ENCODE measurements around the gene CR2.
"Not testable (repeated sequence)": the region's sequence is repeated elsewhere in the genome, so short reads cannot be mapped to it uniquely, and the experiment has no call there.

Gene CR2

DNA sequence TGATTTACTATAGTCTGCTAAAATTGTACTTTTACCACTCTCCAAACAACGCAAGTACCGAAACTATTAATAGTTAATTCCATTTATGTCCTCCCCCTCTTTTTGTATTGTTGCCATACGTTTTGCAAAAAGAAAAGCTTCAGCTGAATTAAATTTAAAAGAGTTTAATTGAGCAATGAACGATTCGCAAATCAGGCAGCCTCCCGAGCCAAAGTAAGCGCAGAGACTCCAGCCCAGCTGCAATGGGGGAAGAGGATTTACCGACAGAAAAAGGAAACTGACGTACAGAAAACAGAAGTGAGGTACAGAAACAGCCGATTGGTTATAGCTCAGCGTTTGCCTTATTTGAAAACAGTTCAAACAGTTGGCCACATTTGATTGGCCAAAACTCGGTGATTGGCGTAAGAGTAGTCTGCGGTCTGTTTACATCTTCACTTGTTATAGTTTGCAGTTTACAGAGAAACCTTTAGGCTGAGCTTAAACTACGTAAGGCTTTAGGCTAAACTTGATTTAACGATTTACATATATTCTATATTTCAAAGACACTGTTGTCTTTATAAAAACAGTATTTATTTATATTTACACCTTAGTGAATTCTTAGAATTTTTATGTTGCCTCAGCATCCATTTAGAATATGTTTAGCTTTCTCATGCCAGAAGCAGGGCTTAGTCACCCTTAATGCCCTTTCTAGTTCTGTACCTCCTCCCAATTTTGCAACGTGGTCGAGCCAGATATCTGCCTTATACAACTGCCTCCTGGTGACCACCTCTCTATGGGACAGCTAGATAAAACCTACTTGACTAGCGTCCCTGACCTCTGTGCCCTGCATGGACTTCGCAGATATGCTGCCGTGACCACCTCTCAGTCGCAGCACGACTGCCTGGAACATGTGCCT lies 65.6 kb downstream of the CR2 start:
- TF ChIP-seq, protein P1, sequence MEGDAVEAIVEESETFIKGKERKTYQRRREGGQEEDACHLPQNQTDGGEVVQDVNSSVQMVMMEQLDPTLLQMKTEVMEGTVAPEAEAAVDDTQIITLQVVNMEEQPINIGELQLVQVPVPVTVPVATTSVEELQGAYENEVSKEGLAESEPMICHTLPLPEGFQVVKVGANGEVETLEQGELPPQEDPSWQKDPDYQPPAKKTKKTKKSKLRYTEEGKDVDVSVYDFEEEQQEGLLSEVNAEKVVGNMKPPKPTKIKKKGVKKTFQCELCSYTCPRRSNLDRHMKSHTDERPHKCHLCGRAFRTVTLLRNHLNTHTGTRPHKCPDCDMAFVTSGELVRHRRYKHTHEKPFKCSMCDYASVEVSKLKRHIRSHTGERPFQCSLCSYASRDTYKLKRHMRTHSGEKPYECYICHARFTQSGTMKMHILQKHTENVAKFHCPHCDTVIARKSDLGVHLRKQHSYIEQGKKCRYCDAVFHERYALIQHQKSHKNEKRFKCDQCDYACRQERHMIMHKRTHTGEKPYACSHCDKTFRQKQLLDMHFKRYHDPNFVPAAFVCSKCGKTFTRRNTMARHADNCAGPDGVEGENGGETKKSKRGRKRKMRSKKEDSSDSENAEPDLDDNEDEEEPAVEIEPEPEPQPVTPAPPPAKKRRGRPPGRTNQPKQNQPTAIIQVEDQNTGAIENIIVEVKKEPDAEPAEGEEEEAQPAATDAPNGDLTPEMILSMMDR (IDR thresholded peaks at IDR 0.05; ENCODE audit: low read length): no peak
- no peak for TF ChIP-seq EZH2 (IDR thresholded peaks at IDR 0.05; ENCODE audit: borderline replicate concordance, low read length)
- H3K4me3 ChIP-seq (ENCODE audit: low read depth, low read length, poor library complexity, severe bottlenecking): no peak overlapping the region
- H4K20me1 ChIP-seq (ENCODE audit: insufficient read depth, low read length): no peaks in the 10 kb centered on the region
- no peak overlapping the region for H3K4me2 ChIP-seq (ENCODE audit: low read length)
- H3K4me1 ChIP-seq (ENCODE audit: insufficient read depth, low read length, severe bottlenecking): no peaks in the 10 kb centered on the region
- no peaks in the 10 kb centered on the region for H3K79me2 ChIP-seq (ENCODE audit: insufficient read depth, low read length)
- no peaks in the 10 kb centered on the region for H3K36me3 ChIP-seq (ENCODE audit: insufficient read depth, low read length)
- H3K9me3 ChIP-seq (ENCODE audit: low read length): no peaks in the 10 kb centered on the region
- no peak overlapping the region for H3K27ac ChIP-seq (ENCODE audit: low read depth, low read length, poor library complexity, severe bottlenecking)
- H3F3A ChIP-seq (ENCODE audit: insufficient read depth, low read length): no peaks in the 10 kb centered on the region
- H3K27me3 ChIP-seq (ENCODE audit: insufficient read depth, low read length): no peaks in the 10 kb centered on the region
- H3K9me2 ChIP-seq (ENCODE audit: low read depth, low read length): no peaks in the 10 kb centered on the region
- H3K9ac ChIP-seq (ENCODE audit: low read length): no peak overlapping the region
- no peak overlapping the region for H2AFZ ChIP-seq (ENCODE audit: low read length)

DNA sequence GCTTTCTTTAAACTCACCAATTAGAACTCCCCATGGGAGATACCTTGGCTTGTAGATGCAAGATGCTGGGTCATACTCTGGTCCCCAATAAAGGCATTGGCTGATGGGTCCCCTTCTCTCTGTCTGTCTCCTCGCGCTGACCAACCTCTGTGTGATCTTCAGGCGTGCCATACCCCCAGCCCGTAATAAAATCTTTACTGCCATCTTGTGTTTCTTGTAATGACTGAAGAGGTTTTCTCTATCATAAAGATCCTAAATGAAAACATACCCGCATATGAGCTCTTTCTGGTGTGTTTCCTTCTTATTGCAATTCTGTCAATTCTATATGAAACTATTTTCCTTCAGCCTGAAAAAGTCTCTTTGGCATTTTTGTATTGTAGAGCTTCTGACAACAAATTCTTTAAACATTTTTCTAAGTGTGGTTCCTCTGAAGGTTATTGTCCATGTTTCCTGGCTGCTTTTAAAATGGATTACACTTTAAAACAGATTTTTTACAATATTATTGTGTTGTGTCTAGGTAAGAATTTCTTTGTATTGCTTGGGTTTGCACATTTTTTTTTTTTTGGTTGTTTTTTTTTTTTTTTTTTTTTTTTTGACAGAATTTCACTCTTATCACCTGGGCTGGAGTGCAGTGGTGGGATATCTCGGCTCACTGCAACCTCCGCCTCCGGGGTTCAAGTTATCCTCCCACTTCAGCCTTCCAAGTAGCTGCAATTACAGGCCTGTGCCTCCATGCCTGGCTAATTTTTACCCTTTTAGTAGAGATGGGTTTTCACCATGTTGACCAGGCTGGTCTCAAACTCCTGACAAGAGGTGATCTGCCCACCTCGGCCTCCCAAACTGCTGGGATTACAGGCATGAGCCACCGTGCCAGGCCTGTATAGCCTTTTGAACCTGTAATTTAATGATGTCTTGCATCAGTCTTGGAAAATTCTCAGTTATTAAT lies 66.5 kb downstream of the CR2 start:
- not testable (repeated sequence) for H2AFZ ChIP-seq (ENCODE audit: low read length); H3K36me3 ChIP-seq (ENCODE audit: insufficient read depth, low read length); H3F3A ChIP-seq (ENCODE audit: insufficient read depth, low read length); H4K20me1 ChIP-seq (ENCODE audit: insufficient read depth, low read length); H3K9me3 ChIP-seq (ENCODE audit: low read length); H3K27me3 ChIP-seq (ENCODE audit: insufficient read depth, low read length); H3K4me3 ChIP-seq (ENCODE audit: low read depth, low read length, poor library complexity, severe bottlenecking); H3K4me2 ChIP-seq (ENCODE audit: low read length); H3K79me2 ChIP-seq (ENCODE audit: insufficient read depth, low read length); H3K27ac ChIP-seq (ENCODE audit: low read depth, low read length, poor library complexity, severe bottlenecking); H3K4me1 ChIP-seq (ENCODE audit: insufficient read depth, low read length, severe bottlenecking); H3K9me2 ChIP-seq (ENCODE audit: low read depth, low read length); H3K9ac ChIP-seq (ENCODE audit: low read length)

DNA sequence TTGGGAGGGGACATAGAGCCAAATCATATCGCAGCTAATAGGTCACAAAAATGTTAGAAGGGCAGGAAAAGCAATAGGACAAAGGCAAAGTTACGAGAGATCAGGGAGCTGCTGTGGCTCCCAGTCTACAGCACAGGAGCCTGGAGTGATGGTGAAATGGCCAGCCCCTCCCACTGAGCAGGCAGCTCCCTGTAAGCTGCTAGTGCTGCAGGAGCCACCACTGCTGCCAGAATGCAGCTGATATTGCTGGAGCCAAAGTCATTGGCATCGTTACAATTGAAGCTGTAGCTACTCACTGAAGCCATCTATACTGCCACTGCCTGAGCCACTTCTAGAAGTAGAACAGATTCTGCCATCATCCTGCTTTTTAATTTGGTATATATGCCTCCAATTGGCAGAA lies 71.1 kb downstream of the CR2 start:
- not testable (repeated sequence) for H3K4me2 ChIP-seq (ENCODE audit: low read length); H3F3A ChIP-seq (ENCODE audit: insufficient read depth, low read length); H3K27me3 ChIP-seq (ENCODE audit: insufficient read depth, low read length); H3K9ac ChIP-seq (ENCODE audit: low read length); H3K9me2 ChIP-seq (ENCODE audit: low read depth, low read length); H3K4me1 ChIP-seq (ENCODE audit: insufficient read depth, low read length, severe bottlenecking); H4K20me1 ChIP-seq (ENCODE audit: insufficient read depth, low read length); H3K4me3 ChIP-seq (ENCODE audit: low read depth, low read length, poor library complexity, severe bottlenecking); H3K27ac ChIP-seq (ENCODE audit: low read depth, low read length, poor library complexity, severe bottlenecking); H2AFZ ChIP-seq (ENCODE audit: low read length); H3K9me3 ChIP-seq (ENCODE audit: low read length); H3K36me3 ChIP-seq (ENCODE audit: insufficient read depth, low read length); H3K79me2 ChIP-seq (ENCODE audit: insufficient read depth, low read length)

DNA sequence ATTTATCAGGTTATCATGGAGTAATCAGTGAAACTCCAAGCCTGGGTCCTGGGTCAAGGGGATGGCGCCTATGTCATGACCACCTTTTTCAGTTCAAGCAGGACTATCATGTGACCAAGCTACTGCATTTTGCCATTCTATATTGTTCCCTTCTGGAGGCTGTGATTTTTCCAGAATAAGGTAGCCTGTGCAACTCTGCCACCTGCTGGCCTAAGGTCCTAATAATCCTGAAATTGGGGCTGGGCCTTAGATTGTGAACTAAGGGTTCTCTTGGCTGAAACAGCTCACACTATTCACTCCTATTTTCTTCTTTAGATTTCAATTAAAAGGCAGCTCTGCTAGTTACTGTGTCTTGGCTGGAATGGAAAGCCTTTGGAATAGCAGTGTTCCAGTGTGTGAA lies 74.3 kb downstream of the CR2 start:
- H4K20me1 ChIP-seq (ENCODE audit: insufficient read depth, low read length); H3K79me2 ChIP-seq (ENCODE audit: insufficient read depth, low read length); H3K36me3 ChIP-seq (ENCODE audit: insufficient read depth, low read length); H3K27me3 ChIP-seq (ENCODE audit: insufficient read depth, low read length); H3K4me2 ChIP-seq (ENCODE audit: low read length); H3K27ac ChIP-seq (ENCODE audit: low read depth, low read length, poor library complexity, severe bottlenecking); H3K9me3 ChIP-seq (ENCODE audit: low read length); H3F3A ChIP-seq (ENCODE audit: insufficient read depth, low read length); H3K9me2 ChIP-seq (ENCODE audit: low read depth, low read length); H3K4me3 ChIP-seq (ENCODE audit: low read depth, low read length, poor library complexity, severe bottlenecking); H3K4me1 ChIP-seq (ENCODE audit: insufficient read depth, low read length, severe bottlenecking); H2AFZ ChIP-seq (ENCODE audit: low read length); H3K9ac ChIP-seq (ENCODE audit: low read length): not testable (repeated sequence)

DNA sequence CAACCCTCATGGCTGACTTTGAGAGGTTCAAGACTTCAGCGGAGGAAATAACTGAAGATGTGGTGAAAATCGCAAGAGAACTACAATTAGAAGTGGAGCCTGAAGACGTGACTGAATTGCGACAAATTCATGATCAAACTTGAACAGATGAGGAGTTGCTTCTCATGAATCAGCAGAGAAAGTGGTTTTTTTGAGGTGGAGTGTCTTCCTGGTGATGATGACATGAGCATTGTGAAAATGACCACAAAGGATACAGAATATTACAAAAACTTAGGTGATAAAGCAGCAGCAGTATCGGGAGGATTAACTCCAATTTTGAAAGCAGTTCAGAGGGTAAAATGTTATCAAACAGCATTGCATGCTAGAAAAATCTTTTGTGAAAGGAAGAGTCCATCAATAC lies 82.1 kb downstream of the CR2 start:
- not testable (repeated sequence) for H3K4me2 ChIP-seq (ENCODE audit: low read length); H3K9ac ChIP-seq (ENCODE audit: low read length); H3F3A ChIP-seq (ENCODE audit: insufficient read depth, low read length); H2AFZ ChIP-seq (ENCODE audit: low read length); H3K9me3 ChIP-seq (ENCODE audit: low read length); H3K27ac ChIP-seq (ENCODE audit: low read depth, low read length, poor library complexity, severe bottlenecking); H3K36me3 ChIP-seq (ENCODE audit: insufficient read depth, low read length); H3K79me2 ChIP-seq (ENCODE audit: insufficient read depth, low read length); H3K4me1 ChIP-seq (ENCODE audit: insufficient read depth, low read length, severe bottlenecking); H3K9me2 ChIP-seq (ENCODE audit: low read depth, low read length); H3K4me3 ChIP-seq (ENCODE audit: low read depth, low read length, poor library complexity, severe bottlenecking); H3K27me3 ChIP-seq (ENCODE audit: insufficient read depth, low read length); H4K20me1 ChIP-seq (ENCODE audit: insufficient read depth, low read length)
